ENCODE data around the gene MICAL1.

MICAL1 gene

GRCh38 chr6:109448615-109449014 is 7.0 kb downstream of the MICAL1 start:
- Histone ChIP-seq H3K36me3 (ENCODE audit: insufficient read depth, low read length) (peaks cover 6% of the 10 kb centered on the region; the same call in 1 of the 2 replicates), H3K9ac (ENCODE audit: insufficient read length) (no peak overlapping the region), H3K9me3 (ENCODE audit: low read depth, low read length) (no peaks in the 10 kb centered on the region), H3K4me3 (no peak overlapping the region), H3K27ac (no peak overlapping the region)
- no peak for DNase-seq (ENCODE audit: low read depth, low spot score)
- no peak for TF ChIP-seq POLR2AphosphoS5 (IDR thresholded peaks at IDR 0.05; ENCODE audit: borderline replicate concordance, low read depth, low read length)
- TF ChIP-seq EZH2 (IDR thresholded peaks at IDR 0.05): no peak
- TF ChIP-seq FOXP2 (optimal IDR thresholded peaks at IDR 0.05; ENCODE audit: control extremely low read depth, extremely low read length, insufficient read depth): no peak

DNA sequence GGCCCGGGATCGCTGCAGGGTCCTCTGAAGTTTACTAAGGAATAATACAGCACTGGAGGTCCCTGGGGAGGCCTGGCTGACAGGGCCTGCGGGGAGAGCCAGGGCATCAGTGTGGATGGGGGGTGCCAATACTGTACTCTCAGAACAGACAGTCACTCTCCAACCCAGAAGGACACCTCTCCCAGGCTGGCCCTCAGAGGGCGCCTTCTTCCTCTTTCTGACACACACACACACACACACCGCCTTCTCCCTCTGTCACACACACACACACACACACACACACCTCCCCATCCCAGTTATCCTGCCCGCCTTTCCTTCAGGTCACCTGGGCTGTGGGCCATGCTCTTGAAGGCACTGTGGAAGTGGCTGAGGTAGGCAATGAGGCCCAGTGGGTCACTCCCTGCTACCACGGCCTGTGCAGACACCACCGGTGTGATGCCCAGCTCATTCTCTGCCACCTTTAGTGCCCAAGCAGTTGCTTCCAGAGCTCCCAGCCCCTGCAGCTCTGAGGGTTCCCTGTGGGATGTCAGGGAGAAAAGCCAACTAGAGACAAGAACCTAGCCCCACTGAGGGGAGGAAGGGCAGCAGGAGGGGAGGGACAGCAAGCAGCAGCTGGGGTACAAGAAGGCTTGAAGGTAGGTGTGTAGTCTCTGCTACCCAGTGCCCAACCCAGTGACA is 7.6 kb downstream of the MICAL1 start:
- Histone ChIP-seq H3K4me3 (no peak overlapping the region), H3K9ac (ENCODE audit: insufficient read length) (no peak overlapping the region), H3K27ac (no peak overlapping the region), H3K9me3 (ENCODE audit: low read depth, low read length) (no peaks in the 10 kb centered on the region), H3K36me3 (ENCODE audit: insufficient read depth, low read length) (peaks cover 6% of the 10 kb centered on the region; the same call in 1 of the 2 replicates)
- DNase-seq (ENCODE audit: low read depth, low spot score): no peak
- TF ChIP-seq EZH2 (IDR thresholded peaks at IDR 0.05) (no peak), POLR2AphosphoS5 (IDR thresholded peaks at IDR 0.05; ENCODE audit: borderline replicate concordance, low read depth, low read length) (no peak; the same call in 1 of the 2 replicates), FOXP2 (optimal IDR thresholded peaks at IDR 0.05; ENCODE audit: control extremely low read depth, extremely low read length, insufficient read depth) (no peak)

DNA sequence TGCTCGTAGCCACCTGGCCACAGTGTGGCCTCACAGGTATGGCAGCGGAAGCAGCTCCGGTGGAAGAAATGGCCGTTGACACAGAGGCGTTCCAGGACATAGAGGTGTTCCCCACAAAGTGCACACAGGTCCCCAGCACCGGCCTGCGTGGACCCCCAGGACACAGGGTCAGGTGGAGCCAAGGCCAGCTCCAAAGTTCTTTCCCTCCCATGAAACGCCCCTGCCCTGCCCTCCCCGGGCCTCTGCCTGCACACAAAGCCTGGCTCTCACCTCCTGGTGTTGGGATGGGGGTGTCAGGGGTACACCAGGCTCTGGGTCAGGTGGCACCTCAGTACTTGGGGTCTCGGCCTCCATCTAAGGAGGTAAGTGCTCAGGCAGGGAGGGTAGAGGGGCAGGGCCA is 8.5 kb downstream of the MICAL1 start:
- H3K9me3 ChIP-seq (ENCODE audit: low read depth, low read length): no peaks in the 10 kb centered on the region
- no peak overlapping the region for H3K4me3 ChIP-seq
- H3K27ac ChIP-seq: no peak overlapping the region
- TF ChIP-seq POLR2AphosphoS5 (IDR thresholded peaks at IDR 0.05; ENCODE audit: borderline replicate concordance, low read depth, low read length) (no peak), EZH2 (IDR thresholded peaks at IDR 0.05) (no peak), FOXP2 (optimal IDR thresholded peaks at IDR 0.05; ENCODE audit: control extremely low read depth, extremely low read length, insufficient read depth) (no peak)
- H3K36me3 ChIP-seq (ENCODE audit: insufficient read depth, low read length): peaks cover 6% of the 10 kb centered on the region; the same call in 1 of the 2 replicates
- no peak for DNase-seq (ENCODE audit: low read depth, low spot score)
- no peak overlapping the region for H3K9ac ChIP-seq (ENCODE audit: insufficient read length)

GRCh38 chr6:109446541-109446940 is 9.0 kb downstream of the MICAL1 start:
- H3K36me3 ChIP-seq (ENCODE audit: insufficient read depth, low read length): peaks cover 6% of the 10 kb centered on the region; the same call in 1 of the 2 replicates
- H3K9ac ChIP-seq (ENCODE audit: insufficient read length): no peak overlapping the region
- H3K4me3 ChIP-seq: no peak overlapping the region
- H3K9me3 ChIP-seq (ENCODE audit: low read depth, low read length): no peaks in the 10 kb centered on the region
- no peak for DNase-seq (ENCODE audit: low read depth, low spot score)
- no peak overlapping the region for H3K27ac ChIP-seq
- TF ChIP-seq POLR2AphosphoS5 (IDR thresholded peaks at IDR 0.05; ENCODE audit: borderline replicate concordance, low read depth, low read length) (no peak), EZH2 (IDR thresholded peaks at IDR 0.05) (no peak), FOXP2 (optimal IDR thresholded peaks at IDR 0.05; ENCODE audit: control extremely low read depth, extremely low read length, insufficient read depth) (no peak)

GRCh38 chr6:109446072-109446471 is 9.5 kb downstream of the MICAL1 start:
- Histone ChIP-seq H3K27ac (no peak overlapping the region), H3K9ac (ENCODE audit: insufficient read length) (no peak overlapping the region), H3K36me3 (ENCODE audit: insufficient read depth, low read length) (peaks cover 6% of the 10 kb centered on the region; the same call in 1 of the 2 replicates), H3K9me3 (ENCODE audit: low read depth, low read length) (no peaks in the 10 kb centered on the region), H3K4me3 (no peak overlapping the region)
- TF ChIP-seq POLR2AphosphoS5 (IDR thresholded peaks at IDR 0.05; ENCODE audit: borderline replicate concordance, low read depth, low read length): no peak
- no peak for TF ChIP-seq EZH2 (IDR thresholded peaks at IDR 0.05)
- TF ChIP-seq FOXP2 (optimal IDR thresholded peaks at IDR 0.05; ENCODE audit: control extremely low read depth, extremely low read length, insufficient read depth): no peak
- DNase-seq (ENCODE audit: low read depth, low spot score): no peak

- H3K36me3 ChIP-seq (ENCODE audit: insufficient read depth, low read length): peaks cover 6% of the 10 kb centered on the region; the same call in 1 of the 2 replicates
- TF ChIP-seq POLR2AphosphoS5 (IDR thresholded peaks at IDR 0.05; ENCODE audit: borderline replicate concordance, low read depth, low read length) (no peak), EZH2 (IDR thresholded peaks at IDR 0.05) (no peak), FOXP2 (optimal IDR thresholded peaks at IDR 0.05; ENCODE audit: control extremely low read depth, extremely low read length, insufficient read depth) (no peak)
- H3K4me3 ChIP-seq: no peak overlapping the region
- H3K9me3 ChIP-seq (ENCODE audit: low read depth, low read length): no peaks in the 10 kb centered on the region
- DNase-seq (ENCODE audit: low read depth, low spot score): no peak
- no peak overlapping the region for H3K9ac ChIP-seq (ENCODE audit: insufficient read length)
- H3K27ac ChIP-seq: no peak overlapping the region
Observed at GRCh38 chr6:109445382-109445781, 10.2 kb downstream of the MICAL1 start.

DNA sequence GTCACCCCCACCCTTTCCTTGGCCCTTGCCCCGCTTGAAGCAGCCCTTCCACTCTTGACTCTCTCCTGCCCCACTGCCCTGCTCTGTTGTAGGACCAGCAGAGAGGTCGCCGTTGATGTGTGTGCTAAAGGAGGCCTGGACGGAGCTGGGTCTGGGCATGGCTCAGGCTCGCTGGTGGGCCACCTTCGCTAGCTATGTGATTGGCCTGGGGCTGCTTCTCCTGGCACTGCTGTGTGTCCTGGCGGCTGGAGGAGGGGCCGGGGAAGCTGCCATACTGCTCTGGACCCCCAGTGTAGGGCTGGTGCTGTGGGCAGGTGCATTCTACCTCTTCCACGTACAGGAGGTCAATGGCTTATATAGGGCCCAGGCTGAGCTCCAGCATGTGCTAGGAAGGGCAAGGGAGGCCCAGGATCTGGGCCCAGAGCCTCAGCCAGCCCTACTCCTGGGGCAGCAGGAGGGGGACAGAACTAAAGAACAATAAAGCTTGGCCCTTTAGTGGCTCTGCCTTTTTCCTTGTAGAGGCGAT is 12.1 kb downstream of the MICAL1 start:
- TF ChIP-seq FOXP2 (optimal IDR thresholded peaks at IDR 0.05; ENCODE audit: control extremely low read depth, extremely low read length, insufficient read depth) (no peak), EZH2 (IDR thresholded peaks at IDR 0.05) (no peak), POLR2AphosphoS5 (IDR thresholded peaks at IDR 0.05; ENCODE audit: borderline replicate concordance, low read depth, low read length) (no peak)
- no peak overlapping the region for H3K4me3 ChIP-seq
- no peak overlapping the region for H3K27ac ChIP-seq
- no peak for DNase-seq (ENCODE audit: low read depth, low spot score)
- peaks cover 6% of the 10 kb centered on the region; the same call in 1 of the 2 replicates for H3K36me3 ChIP-seq (ENCODE audit: insufficient read depth, low read length)
- H3K9me3 ChIP-seq (ENCODE audit: low read depth, low read length): no peaks in the 10 kb centered on the region
- H3K9ac ChIP-seq (ENCODE audit: insufficient read length): no peak overlapping the region

DNA sequence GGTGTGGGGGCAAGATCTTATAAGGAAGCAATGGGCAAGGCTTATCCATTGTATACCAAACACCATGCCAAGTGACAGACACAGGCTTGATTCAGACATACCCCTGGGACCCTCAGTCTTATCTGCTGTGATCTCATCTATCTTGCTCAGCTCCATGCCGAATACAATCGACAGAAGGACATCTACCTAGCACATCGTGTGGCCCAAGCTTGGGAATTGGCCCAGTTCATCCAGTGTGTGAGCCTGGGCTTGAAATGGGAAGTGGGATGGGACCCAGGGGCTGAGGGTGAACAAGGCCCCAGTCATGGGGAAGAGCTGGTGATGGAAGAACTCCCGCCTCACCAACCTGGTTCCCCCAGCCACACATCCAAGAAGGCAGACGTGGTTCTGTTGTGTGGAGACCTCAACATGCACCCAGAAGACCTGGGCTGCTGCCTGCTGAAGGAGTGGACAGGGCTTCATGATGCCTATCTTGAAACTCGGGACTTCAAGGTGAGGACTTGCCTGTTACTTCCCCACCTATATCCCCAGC is 13.1 kb downstream of the MICAL1 start:
- DNase-seq (ENCODE audit: low read depth, low spot score): no peak
- H3K9me3 ChIP-seq (ENCODE audit: low read depth, low read length): no peaks in the 10 kb centered on the region
- no peak overlapping the region for H3K27ac ChIP-seq
- H3K4me3 ChIP-seq: no peak overlapping the region
- no peak for TF ChIP-seq FOXP2 (optimal IDR thresholded peaks at IDR 0.05; ENCODE audit: control extremely low read depth, extremely low read length, insufficient read depth)
- no peak for TF ChIP-seq EZH2 (IDR thresholded peaks at IDR 0.05)
- TF ChIP-seq POLR2AphosphoS5 (IDR thresholded peaks at IDR 0.05; ENCODE audit: borderline replicate concordance, low read depth, low read length): no peak
- peaks cover 6% of the 10 kb centered on the region; the same call in 1 of the 2 replicates for H3K36me3 ChIP-seq (ENCODE audit: insufficient read depth, low read length)
- H3K9ac ChIP-seq (ENCODE audit: insufficient read length): no peak overlapping the region
